Fibroblast of pulmonary artery (primary cell): ENCODE results near the gene LMF1.
"Not testable (repeated sequence)": the region's sequence is repeated elsewhere in the genome, so short reads cannot be mapped to it uniquely, and the experiment has no call there.

Experiments
- DNase-seq: peaks from one replicate; pipeline ENCODE4 v3.0.0-alpha.2; 2010; ENCODE audit warnings: low read depth
- H3K4me3 ChIP-seq: replicated peaks from 2 replicates; pipeline ENCODE4 v1.5.1; 2011; ENCODE audit warnings: low read depth, mild to moderate bottlenecking, control low read depth, low read length, moderate library complexity
- CTCF ChIP-seq: IDR thresholded peaks from 2 replicates; pipeline ENCODE4 v1.5.1; 2011; ENCODE audit warnings: mild to moderate bottlenecking, control low read depth, low read length, inconsistent platforms; ENCODE audit errors: missing control alignments

The LMF1 gene

GRCh38 chr16:883340-883739, 87.4 kb downstream of the LMF1 start:
- DNase-seq, result no peak
- no peak overlapping the region for H3K4me3 ChIP-seq
- no peak for TF ChIP-seq CTCF

GRCh38 chr16:882671-883070, 88.1 kb downstream of the LMF1 start:
- not testable (repeated sequence) for DNase-seq, H3K4me3 ChIP-seq

GRCh38 chr16:882256-882655, 88.5 kb downstream of the LMF1 start:
- TF ChIP-seq CTCF, result no peak
- no peak for DNase-seq
- H3K4me3 ChIP-seq, result no peak overlapping the region

GRCh38 chr16:881219-882097, 89.3 kb downstream of the LMF1 start:
- DNase-seq, result no peak
- no peak overlapping the region for H3K4me3 ChIP-seq
- TF ChIP-seq CTCF, result no peak

GRCh38 chr16:880471-881171, 90.2 kb downstream of the LMF1 start:
- TF ChIP-seq CTCF, result no peak

GRCh38 chr16:879986-880385, 90.8 kb downstream of the LMF1 start:
- no peak overlapping the region for H3K4me3 ChIP-seq
- no peak for TF ChIP-seq CTCF
- no peak for DNase-seq

More at GRCh38 chr16:880471-881171, 90.2 kb downstream of the LMF1 start:
- no peak for DNase-seq
- H3K4me3 ChIP-seq, result no peak overlapping the region

- DNase-seq, result no peak
- no peak overlapping the region for H3K4me3 ChIP-seq
- no peak for TF ChIP-seq CTCF
Measured at GRCh38 chr16:879461-879861, 91.3 kb downstream of the LMF1 start.
